Adrenal gland (tissue), 5 donors: ENCODE data around the gene CRADD.

Experiments used
- POLR2A ChIP-seq, 2 donors: fragments of 450-650 bp; IDR thresholded peaks; one replicate each; pipeline ENCODE4 v1.6.1; 2017; ENCODE audit warnings: antibody characterized with exemption in 2 of 2, mild to moderate bottlenecking in 2 of 2, moderate library complexity in 1 of 2
- TF ChIP-seq, protein P1 (sequence below), 6 experiments: fragments of 450-650 bp in 4 of 6; fragments of 200-600 bp in 2 of 6; sonication (generic) in 1 of 6; IDR thresholded peaks; 1 replicate in 5 of 6; 2 replicates in 1 of 6; pipeline versions ENCODE4 v1.5.1 to v1.8.0; 2016 to 2021; ENCODE audit warnings: antibody characterized with exemption in 6 of 6, mild to moderate bottlenecking in 2 of 6, moderate library complexity in 1 of 6
- donor health status: DM: no; HTN: no; CAD: no.

DNA sequence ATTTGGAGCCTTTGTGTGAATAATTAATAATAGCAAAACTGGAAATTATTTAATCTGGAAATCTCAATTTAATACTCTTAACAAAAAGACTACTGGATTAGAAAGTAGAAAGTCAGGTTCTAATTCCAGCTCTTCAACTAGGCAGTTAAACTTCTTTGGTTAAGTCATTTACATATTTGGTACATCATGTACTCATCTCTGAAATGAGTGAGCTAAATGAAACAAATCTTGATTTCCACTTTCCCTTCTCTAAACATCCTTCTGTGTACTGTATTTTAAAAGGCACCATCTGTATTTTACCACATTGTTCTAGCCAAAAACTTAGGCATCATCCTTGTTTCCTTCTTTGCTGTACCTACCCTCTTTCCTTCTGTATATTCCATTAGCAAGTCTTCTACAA lies 26.9 kb downstream of the CRADD start:
- TF ChIP-seq, protein P1, sequence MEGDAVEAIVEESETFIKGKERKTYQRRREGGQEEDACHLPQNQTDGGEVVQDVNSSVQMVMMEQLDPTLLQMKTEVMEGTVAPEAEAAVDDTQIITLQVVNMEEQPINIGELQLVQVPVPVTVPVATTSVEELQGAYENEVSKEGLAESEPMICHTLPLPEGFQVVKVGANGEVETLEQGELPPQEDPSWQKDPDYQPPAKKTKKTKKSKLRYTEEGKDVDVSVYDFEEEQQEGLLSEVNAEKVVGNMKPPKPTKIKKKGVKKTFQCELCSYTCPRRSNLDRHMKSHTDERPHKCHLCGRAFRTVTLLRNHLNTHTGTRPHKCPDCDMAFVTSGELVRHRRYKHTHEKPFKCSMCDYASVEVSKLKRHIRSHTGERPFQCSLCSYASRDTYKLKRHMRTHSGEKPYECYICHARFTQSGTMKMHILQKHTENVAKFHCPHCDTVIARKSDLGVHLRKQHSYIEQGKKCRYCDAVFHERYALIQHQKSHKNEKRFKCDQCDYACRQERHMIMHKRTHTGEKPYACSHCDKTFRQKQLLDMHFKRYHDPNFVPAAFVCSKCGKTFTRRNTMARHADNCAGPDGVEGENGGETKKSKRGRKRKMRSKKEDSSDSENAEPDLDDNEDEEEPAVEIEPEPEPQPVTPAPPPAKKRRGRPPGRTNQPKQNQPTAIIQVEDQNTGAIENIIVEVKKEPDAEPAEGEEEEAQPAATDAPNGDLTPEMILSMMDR (IDR thresholded peaks at IDR 0.05): no peak
- TF ChIP-seq POLR2A (IDR thresholded peaks at IDR 0.05): no peak
